Inferior parietal cortex (tissue), 1 donor: ENCODE data around the gene ZNF444.
"Not testable (repeated sequence)": the region's sequence is repeated elsewhere in the genome, so short reads cannot be mapped to it uniquely, and the experiment has no call there.

Experiments used
- DNase-seq: peaks from one replicate; pipeline ENCODE4 v3.0.0-alpha.2; 2016; ENCODE audit errors: extremely low spot score

The ZNF444 gene

GRCh38 chr19:56145698-56146097 lies 4.6 kb downstream of the ZNF444 start:
- DNase-seq, result no peak

- no peak for DNase-seq
Measured at GRCh38 chr19:56146904-56147303, 5.8 kb downstream of the ZNF444 start.

- DNase-seq, result no peak
Measured at GRCh38 chr19:56147307-56147706, 6.2 kb downstream of the ZNF444 start.

- no peak for DNase-seq
Measured at GRCh38 chr19:56148096-56148495, 7.0 kb downstream of the ZNF444 start.

DNA sequence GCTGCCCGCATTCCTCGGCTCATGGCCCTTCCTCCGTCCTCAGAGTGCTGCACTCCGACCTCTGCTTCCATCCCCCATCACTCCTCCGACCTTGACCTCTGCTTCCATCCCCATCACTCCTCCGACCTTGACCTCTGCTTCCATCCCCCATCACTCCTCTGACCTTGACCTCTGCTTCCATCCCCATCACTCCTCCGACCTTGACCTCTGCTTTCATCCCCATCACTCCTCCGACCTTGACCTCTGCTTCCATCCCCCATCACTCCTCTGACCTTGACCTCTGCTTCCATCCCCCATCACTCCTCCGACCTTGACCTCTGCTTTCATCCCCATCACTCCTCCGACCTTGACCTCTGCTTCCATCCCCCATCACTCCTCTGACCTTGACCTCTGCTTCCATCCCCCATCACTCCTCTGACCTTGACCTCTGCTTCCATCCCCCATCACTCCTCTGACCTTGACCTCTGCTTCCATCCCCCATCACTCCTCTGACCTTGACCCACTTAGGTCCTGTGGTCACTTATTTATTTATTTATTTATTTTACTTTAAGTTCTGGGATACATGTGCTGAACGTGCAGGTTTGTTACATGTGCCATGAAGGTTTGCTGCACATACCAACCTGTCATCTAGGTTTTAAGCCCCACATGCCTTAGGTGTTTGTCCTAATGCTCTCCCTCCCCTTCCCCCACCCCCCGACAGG lies 8.0 kb downstream of the ZNF444 start:
- DNase-seq, result not testable (repeated sequence)

DNA sequence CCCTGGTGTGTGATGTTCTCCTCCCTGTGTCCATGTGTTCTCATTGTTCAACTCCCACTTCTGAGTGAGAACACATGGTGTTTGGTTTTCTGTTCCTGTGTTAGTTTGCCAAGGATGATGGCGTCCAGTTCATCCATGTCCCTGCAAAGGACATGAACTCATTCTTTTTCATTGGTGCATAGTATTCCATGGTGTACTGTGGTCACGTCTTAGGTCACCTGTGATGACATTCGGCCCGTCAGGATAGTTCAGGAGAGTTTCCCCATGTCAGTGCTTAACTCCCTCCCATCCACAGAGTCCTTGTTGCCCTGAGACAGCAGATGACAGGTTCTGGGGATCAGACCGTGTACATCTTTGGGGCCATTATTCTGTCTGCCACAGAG lies 8.6 kb downstream of the ZNF444 start:
- DNase-seq, result no peak

GRCh38 chr19:56150358-56150757 lies 9.3 kb downstream of the ZNF444 start:
- DNase-seq, result no peak

DNA sequence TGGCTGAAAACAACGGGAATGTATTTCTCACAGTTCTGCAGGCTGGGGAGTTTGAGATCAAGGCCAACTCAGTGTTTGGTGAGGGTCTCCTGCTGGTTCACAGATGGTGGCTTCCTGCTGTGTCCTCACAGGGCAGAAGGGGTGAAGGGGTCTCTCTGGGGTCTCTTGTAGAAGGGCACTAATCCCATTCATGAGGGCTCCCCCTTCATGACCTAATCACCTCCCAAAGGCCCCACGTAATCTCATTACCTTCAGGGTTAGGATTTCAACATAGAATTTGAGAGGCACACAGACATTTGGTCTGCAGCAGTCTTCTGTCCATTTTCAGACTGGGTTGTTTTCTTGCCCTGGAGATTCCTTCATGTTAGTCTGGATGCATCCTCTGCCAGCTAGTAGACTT lies 11.6 kb downstream of the ZNF444 start:
- DNase-seq, result no peak

GRCh38 chr19:56153507-56153906 lies 12.4 kb downstream of the ZNF444 start:
- DNase-seq, result no peak

DNA sequence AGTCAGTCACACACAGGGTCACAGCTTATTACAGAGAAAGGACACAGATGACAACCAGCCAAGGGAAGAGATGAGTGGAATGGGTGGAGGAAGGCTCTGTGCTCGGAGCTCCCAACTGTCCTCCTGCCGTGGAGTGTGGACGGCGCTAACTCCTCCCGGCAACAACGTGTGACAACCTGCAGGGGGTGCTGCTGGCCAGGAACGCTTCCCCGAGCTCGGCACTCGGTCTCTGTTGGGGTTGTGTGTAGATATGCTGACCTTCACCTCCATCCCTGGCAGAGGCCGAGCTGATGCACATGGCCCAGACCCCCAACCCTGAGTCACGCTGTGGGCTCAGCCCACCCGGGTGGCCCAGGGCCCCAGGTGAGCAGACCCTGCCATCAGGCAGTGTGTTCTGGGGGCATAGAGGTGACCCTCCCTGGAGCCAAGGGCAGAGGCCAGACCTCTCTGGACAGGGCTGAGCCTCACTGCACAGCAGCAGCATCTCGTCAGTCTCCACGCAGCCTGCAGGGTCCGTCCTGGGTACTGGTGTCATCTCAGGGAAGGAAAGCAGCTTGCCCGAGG lies 14.1 kb downstream of the ZNF444 start:
- no peak for DNase-seq

- no peak for DNase-seq
Measured at GRCh38 chr19:56156768-56157167, 15.7 kb downstream of the ZNF444 start.

DNA sequence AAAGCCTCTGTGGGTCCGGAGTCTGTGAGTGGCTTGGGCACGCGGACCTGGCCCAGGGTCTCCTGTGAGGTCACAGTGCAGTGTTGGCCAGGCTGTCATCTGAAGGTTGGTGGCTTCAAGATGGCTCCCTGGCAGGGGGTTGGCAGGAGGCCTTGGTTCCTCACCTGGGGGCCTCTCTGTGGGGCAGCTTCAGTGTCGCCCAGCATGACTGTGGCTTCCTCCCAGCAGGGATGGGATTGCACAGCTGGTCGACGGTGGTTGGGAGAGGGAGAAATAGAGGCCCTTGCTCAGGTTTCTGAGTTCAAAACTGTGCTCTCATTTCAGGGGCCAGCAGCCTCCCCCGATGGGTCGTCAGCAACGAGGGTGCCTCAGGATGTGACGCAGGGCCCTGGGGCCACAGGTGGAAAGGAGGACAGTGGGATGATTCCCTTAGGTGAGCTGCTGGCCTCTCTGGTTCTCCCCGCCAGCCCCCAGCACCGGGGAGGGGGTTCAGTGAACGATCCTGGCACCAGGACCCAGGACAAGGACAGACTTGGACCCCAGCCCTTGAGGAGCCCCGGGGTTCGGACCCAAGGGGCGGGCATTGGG lies 17.2 kb downstream of the ZNF444 start:
- DNase-seq, result no peak

DNA sequence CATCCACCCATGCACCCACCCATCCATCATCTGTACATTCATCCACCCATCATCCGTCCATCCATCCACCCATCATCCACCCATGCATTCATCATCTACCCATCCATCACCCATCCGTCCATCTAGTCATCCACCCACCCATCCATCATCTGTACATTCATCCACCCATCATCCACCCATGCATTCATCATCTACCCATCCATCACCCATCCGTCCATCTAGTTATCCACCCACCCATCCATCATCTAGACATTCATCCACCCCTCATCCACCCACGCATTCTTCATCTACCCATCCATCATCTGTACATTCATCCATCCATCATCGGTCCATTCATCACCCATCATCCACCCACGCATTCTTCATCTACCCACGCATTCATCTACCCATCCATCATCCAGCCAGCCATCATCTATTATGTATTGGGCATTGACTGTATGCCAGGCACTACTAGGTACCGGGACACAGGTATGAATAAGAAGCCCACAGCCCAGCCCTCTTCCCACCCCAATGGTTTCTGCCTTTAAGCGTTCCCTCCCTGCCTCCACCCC lies 18.0 kb downstream of the ZNF444 start:
- no peak for DNase-seq

DNA sequence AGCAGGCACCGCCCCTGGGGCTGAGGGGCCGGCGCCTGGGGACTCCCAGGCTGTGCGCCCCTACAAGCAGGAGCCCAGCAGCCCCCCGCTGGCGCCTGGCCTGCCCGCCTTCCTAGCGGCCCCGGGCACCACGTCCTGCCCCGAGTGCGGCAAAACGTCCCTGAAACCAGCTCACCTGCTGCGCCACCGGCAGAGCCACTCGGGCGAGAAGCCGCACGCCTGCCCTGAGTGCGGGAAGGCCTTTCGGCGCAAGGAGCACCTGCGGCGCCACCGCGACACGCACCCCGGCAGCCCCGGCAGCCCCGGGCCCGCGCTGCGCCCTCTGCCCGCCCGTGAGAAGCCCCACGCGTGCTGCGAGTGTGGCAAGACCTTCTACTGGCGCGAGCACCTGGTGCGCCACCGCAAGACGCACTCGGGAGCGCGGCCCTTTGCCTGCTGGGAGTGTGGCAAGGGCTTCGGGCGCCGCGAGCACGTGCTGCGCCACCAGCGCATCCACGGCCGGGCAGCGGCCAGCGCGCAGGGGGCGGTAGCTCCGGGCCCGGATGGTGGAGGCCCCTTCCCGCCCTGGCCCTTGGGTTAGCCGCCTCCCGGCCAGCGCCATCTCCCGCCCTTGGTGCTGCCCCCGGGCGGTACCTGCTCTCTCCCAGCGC lies 18.7 kb downstream of the ZNF444 start:
- no peak for DNase-seq

GRCh38 chr19:56161534-56161933 lies 20.4 kb downstream of the ZNF444 start:
- DNase-seq, result no peak

DNA sequence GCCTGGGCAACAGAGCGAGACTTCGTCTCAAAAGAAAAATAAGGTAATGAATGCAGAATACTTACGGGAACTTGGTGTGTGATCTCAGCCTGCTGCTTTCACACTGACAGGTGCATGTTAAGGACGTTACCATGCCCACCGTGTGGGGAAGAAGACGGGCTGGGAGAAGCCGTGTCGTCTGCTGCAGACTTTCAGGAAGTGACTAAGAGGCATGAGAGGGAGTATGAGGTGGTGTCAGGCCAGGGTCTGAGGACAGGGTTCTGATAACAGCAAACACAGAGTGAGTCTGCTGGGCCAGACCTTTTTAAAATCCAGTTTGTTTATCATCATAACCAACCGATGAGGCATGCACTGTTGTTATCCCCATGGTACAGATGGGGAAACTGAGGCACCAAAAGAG lies 21.2 kb downstream of the ZNF444 start:
- no peak for DNase-seq

GRCh38 chr19:56163097-56163496 lies 22.0 kb downstream of the ZNF444 start:
- DNase-seq, result no peak

DNA sequence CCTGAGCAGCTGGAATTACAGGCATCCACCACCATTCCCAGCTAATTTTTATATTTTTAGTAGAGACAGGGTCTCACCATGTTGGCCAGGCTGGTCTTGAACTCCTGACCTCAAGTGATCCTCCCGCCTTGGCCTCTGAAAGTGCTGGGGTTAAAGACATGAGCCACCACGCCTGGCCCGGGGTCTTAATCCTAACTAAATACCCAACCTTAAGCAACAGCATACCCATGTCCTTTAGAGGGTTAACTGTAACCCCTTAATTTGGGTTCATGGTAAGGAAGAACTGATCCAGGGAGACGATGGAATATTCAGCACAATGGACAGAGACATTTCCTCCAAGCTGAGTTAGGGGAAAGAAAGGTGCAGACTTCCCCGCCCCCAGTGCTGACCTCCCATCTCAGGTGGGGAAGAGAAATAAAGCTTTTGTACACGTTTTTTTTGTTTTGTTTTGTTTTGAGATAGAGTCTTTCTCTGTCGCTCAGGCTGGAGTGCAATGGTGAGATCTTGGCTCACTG lies 26.0 kb downstream of the ZNF444 start:
- no peak for DNase-seq

DNA sequence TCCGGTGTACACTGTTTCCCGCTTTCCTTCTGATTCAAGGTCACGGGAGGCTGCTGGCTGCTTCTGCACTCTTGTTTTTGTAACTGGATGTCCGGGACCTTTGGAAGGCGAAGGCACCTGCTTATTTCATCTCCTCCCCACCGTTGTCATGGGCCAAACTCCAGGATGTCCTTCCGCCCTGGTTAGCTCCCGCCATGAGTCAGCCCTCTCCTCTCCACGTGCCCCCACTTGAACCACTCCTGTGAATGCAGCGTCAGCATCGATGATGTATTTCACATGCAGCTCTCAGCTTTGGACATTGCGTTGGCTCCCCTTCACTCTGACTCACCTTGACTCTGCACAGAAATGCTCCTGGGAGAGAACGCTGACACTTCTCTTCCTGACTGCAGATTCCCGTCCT lies 29.2 kb downstream of the ZNF444 start:
- DNase-seq, result no peak

GRCh38 chr19:56174086-56174485 lies 33.0 kb downstream of the ZNF444 start:
- DNase-seq, result no peak

DNA sequence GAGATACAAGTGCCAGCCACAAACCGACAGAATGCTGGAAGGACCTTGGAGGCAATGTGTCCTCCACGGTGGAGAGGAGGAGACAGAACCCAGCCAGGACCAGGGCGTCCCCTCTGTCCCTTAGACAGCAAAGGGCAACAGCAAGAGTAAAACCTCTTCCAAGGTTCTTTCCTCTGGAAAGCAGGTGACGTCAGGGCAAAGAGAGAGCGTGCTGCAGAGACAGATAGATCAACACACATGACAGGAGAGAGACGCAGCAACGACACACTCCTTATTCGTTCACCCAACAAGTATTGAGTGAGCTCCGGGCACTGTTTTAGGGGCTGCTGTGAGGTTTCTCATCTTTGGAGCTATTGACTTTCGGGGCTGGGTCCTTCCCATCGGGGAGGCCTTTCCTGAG lies 33.5 kb downstream of the ZNF444 start:
- DNase-seq, result no peak

DNA sequence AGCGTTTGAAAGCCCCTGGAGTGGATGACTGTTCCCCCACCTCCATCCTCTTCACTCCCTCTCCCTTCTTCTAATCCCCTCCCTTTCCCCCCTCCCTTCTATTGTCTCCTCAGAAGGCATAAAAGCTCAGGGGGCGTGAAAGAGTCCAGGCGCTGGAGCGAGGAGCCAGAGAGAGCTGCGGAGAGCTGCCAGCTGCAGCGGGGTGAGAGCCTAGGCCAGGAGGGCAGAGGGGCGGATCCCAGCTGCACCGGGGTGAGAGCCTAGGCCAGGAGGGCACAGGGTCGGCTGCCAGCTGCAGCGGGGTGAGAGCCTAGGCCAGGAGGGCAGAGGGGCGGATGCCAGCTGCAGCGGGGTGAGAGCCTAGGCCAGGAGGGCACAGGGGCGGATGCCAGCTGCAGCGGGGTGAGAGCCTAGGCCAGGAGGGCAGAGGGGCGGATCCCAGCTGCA lies 34.8 kb downstream of the ZNF444 start, which contains the start of gene GALP:
Gene GALP (plus strand): TSS at position 148 of the 447 bp plus-strand sequence. CDS start 1,101 bp downstream, outside the sequence.
- DNase-seq, result not testable (repeated sequence)
